ENCODE data around the gene KCNQ4.

- TF ChIP-seq CTCF (conservative IDR thresholded peaks at IDR 0.05; ENCODE audit: low read depth, low read length) (no peak), RAD21 (IDR thresholded peaks at IDR 0.05; ENCODE audit: low read length) (no peak), POLR2A (IDR thresholded peaks at IDR 0.05; ENCODE audit: low read depth, low read length) (no peak), NFE2L2 (IDR thresholded peaks at IDR 0.05; ENCODE audit: low read depth, low read length) (no peak), MAZ (IDR thresholded peaks at IDR 0.05; ENCODE audit: borderline replicate concordance, low read depth, low read length) (no peak), MAFK (IDR thresholded peaks at IDR 0.05; ENCODE audit: low read depth, low read length) (no peak)
Observed at GRCh38 chr1:40798366-40799281, 15.0 kb downstream of the KCNQ4 start.

Measured in IMR-90 (cell line).